ENCODE data around the gene ESYT1. TPM values are rescaled to one million over a fixed set of nuclear protein-coding genes. Genes with fewer than 3 reads are reported as not detected.

The ESYT1 gene
- total RNA-seq, 3 donors from 2014 or later (not counting 1 experiment from before 2014, with no cell fraction given) = 198 to 215 (median 199) TPM

- Histone ChIP-seq H3K36me3 (ENCODE audit: control insufficient read depth, insufficient read depth, low read length) (peaks cover 25% of the 10 kb centered on the region), H3K27me3 (ENCODE audit: control insufficient read depth, insufficient read depth, low read length) (no peaks in the 10 kb centered on the region), H3K4me3 (ENCODE audit: low read length) (no peak overlapping the region), H3K27ac (ENCODE audit: low read length) (no peak overlapping the region), H3K9me3 (ENCODE audit: control insufficient read depth, insufficient read depth, low read length) (no peaks in the 10 kb centered on the region), H3K4me1 (ENCODE audit: control insufficient read depth, insufficient read depth, low read length) (peaks cover 33% of the 10 kb centered on the region)
- intact Hi-C loops (cut with micrococcal nuclease) = no loop called here
- Mint-ChIP-seq H3K4me1 (peaks cover 39 to 48% of the 10 kb centered on the region in 2 donors), H3K36me3 (no peaks in the 10 kb centered on the region), H3K9me3 (no peaks in the 10 kb centered on the region), H3K4me3 (no peak overlapping the region), H3K27ac (peak overlapping the region in 1 of 2 donors; percentile 99), H3K27me3 (ENCODE audit: low read depth in 2 of 2) (no peaks in the 10 kb centered on the region)
- TF ChIP-seq CTCF (IDR thresholded peaks at IDR 0.05) = no peak
- ATAC-seq = no peak
- DNase-seq = no peak
- WGBS (ENCODE audit: insufficient coverage) = 96% methylated on average over 11 of the region's 11 CpGs
These were observed 6.7 kb upstream of the ESYT1 start for GRCh38 chr12:56121204-56121870.

GRCh38 chr12:56122637-56123036 is 5.4 kb upstream of the ESYT1 start:
- no peak overlapping the region for H3K4me3 Mint-ChIP-seq

DNA sequence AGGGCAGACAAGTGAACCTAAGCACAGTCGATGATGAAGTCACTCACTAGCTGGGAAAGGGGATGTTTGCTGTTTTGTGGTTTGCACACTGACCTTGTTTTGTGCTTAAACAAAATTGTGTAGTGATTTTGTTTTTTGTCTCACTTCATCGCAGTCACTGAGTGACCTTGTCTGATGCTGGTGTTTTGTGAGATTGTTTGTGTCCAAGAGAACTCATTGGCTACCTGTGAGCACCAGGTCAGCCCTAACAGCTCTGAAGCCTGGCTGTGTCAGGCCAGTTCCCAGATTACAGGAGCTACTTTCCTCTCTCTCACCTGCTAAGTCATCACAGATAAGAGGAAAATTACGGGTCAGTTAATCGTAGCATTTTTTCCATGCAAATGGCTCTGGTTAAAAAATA is 3.9 kb upstream of the ESYT1 start:
- no peak for TF ChIP-seq CTCF (IDR thresholded peaks at IDR 0.05)
- Histone ChIP-seq H3K9me3 (ENCODE audit: control insufficient read depth, insufficient read depth, low read length) (no peaks in the 10 kb centered on the region), H3K4me3 (ENCODE audit: low read length) (no peak overlapping the region), H3K27me3 (ENCODE audit: control insufficient read depth, insufficient read depth, low read length) (no peaks in the 10 kb centered on the region), H3K4me1 (ENCODE audit: control insufficient read depth, insufficient read depth, low read length) (peaks cover 29% of the 10 kb centered on the region), H3K36me3 (ENCODE audit: control insufficient read depth, insufficient read depth, low read length) (peaks cover 25% of the 10 kb centered on the region), H3K27ac (ENCODE audit: low read length) (no peak overlapping the region)
- H3K9me3 Mint-ChIP-seq = no peaks in the 10 kb centered on the region
- no peaks in the 10 kb centered on the region for H3K36me3 Mint-ChIP-seq
- WGBS (ENCODE audit: insufficient coverage) = 66% methylated on average over 4 of the region's 4 CpGs
- peaks cover 36 to 44% of the 10 kb centered on the region in 2 donors for H3K4me1 Mint-ChIP-seq
- intact Hi-C loops (cut with micrococcal nuclease) = no loop called here
- H3K27me3 Mint-ChIP-seq (ENCODE audit: low read depth in 2 of 2) = no peaks in the 10 kb centered on the region
- no peak overlapping the region for H3K4me3 Mint-ChIP-seq
- H3K27ac Mint-ChIP-seq = peak overlapping the region; percentile 70 to 88
- no peak for ATAC-seq
- DNase-seq = no peak

More at GRCh38 chr12:56122637-56123036, 5.4 kb upstream of the ESYT1 start:
- Mint-ChIP-seq H3K9me3 (no peaks in the 10 kb centered on the region), H3K4me1 (peaks cover 39 to 50% of the 10 kb centered on the region in 2 donors), H3K27me3 (ENCODE audit: low read depth in 2 of 2) (no peaks in the 10 kb centered on the region), H3K27ac (peak overlapping the region; percentile 26 to 99), H3K36me3 (no peaks in the 10 kb centered on the region)
- Histone ChIP-seq H3K36me3 (ENCODE audit: control insufficient read depth, insufficient read depth, low read length) (peaks cover 25% of the 10 kb centered on the region), H3K9me3 (ENCODE audit: control insufficient read depth, insufficient read depth, low read length) (no peaks in the 10 kb centered on the region), H3K27me3 (ENCODE audit: control insufficient read depth, insufficient read depth, low read length) (no peaks in the 10 kb centered on the region), H3K27ac (ENCODE audit: low read length) (no peak overlapping the region), H3K4me3 (ENCODE audit: low read length) (no peak overlapping the region), H3K4me1 (ENCODE audit: control insufficient read depth, insufficient read depth, low read length) (peaks cover 39% of the 10 kb centered on the region)
- 94% methylated on average over 2 of the region's 2 CpGs for WGBS (ENCODE audit: insufficient coverage)
- ATAC-seq (no peak), DNase-seq (no peak)
- intact Hi-C loops (cut with micrococcal nuclease) = no loop called here
- TF ChIP-seq CTCF (IDR thresholded peaks at IDR 0.05) = no peak

All from natural killer cell (primary cell).